ENCODE data around the gene HRH1. TPM values are rescaled to one million over a fixed set of nuclear protein-coding genes. Genes with fewer than 3 reads are reported as not detected.

Gene HRH1
- total and polyA plus RNA-seq, 8 donors, result 4.5 to 6.7 (median 5.0) TPM

DNA sequence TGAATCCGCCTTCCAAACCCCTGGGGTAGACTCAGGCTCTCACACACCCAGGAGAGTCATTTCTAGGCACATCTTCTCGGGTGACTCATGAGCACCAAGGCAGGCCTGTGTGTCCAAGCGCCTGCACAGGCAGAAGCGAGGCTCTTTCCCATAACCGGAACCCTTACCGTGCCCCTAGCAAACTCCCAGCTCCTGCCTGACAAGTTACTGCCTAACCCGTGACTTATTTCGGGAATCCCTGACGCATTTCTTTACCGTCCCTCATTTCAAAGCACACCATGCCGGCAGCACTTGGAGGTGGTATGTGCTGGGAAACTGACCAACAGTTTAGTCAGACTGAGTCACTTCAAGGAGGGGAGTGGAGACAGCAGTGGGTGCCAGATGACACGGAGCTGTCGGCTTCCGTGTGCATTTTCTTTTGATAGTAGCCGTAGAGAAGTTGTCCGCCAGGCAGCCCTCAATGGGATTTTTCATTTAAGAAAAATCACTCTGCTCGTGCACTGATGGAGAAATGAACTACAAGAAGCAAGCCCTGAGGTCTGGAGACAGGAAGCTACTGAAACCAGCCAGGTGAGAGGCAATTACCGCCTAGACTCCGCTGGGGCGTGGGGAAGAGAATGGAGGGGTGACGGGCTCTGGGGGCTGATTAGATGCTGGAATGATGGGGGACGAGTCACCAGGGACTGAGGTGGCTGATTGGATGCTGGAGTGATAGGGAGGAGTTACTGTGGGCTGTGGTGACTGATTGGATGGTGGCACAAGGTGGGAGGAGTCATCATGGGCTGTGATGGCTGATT is 17.3 kb upstream of the HRH1 start:
- intact Hi-C loops (cut with DNase I), result no loop called here
- H3K27ac ChIP-seq, result peak overlapping the region in 1 of 2 donors; percentile 27
- ATAC-seq (peak; percentile 59), DNase-seq (peak in 1 of 4 donors; percentile 58)
- no peak overlapping the region for H3K4me3 ChIP-seq
- H3K27me3 ChIP-seq, result no peaks in the 10 kb centered on the region
- no peaks in the 10 kb centered on the region for H3K9me3 ChIP-seq
- TF ChIP-seq, protein P1, sequence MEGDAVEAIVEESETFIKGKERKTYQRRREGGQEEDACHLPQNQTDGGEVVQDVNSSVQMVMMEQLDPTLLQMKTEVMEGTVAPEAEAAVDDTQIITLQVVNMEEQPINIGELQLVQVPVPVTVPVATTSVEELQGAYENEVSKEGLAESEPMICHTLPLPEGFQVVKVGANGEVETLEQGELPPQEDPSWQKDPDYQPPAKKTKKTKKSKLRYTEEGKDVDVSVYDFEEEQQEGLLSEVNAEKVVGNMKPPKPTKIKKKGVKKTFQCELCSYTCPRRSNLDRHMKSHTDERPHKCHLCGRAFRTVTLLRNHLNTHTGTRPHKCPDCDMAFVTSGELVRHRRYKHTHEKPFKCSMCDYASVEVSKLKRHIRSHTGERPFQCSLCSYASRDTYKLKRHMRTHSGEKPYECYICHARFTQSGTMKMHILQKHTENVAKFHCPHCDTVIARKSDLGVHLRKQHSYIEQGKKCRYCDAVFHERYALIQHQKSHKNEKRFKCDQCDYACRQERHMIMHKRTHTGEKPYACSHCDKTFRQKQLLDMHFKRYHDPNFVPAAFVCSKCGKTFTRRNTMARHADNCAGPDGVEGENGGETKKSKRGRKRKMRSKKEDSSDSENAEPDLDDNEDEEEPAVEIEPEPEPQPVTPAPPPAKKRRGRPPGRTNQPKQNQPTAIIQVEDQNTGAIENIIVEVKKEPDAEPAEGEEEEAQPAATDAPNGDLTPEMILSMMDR (IDR thresholded peaks at IDR 0.05), result no peak
- H3K36me3 ChIP-seq, result no peaks in the 10 kb centered on the region
- peaks cover 6 to 13% of the 10 kb centered on the region in 2 donors for H3K4me1 ChIP-seq

DNA sequence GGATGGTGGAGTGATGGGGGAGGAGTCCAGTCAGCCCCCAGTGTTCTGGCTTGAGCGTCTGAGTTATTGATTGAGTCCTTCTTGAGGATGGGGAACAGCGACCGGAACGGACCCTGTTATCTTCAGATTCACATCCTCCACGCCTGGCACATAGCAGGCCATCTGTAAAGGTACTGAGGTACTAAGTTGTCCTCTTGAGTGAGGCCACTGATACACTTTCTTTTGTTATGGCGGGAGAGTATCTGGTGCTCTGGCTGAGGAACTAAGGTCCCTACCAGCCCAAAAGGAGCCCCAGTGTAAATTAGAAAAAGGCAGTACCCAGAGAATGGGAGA is 16.7 kb upstream of the HRH1 start:
- no peaks in the 10 kb centered on the region for H3K27me3 ChIP-seq
- DNase-seq (no peak), ATAC-seq (no peak)
- no peak overlapping the region for H3K27ac ChIP-seq
- peaks cover 6 to 13% of the 10 kb centered on the region in 2 donors for H3K4me1 ChIP-seq
- H3K36me3 ChIP-seq, result no peaks in the 10 kb centered on the region
- TF ChIP-seq, protein P1 (IDR thresholded peaks at IDR 0.05), result no peak
- intact Hi-C loops (cut with DNase I), result no loop called here
- no peaks in the 10 kb centered on the region for H3K9me3 ChIP-seq
- H3K4me3 ChIP-seq, result no peak overlapping the region

DNA sequence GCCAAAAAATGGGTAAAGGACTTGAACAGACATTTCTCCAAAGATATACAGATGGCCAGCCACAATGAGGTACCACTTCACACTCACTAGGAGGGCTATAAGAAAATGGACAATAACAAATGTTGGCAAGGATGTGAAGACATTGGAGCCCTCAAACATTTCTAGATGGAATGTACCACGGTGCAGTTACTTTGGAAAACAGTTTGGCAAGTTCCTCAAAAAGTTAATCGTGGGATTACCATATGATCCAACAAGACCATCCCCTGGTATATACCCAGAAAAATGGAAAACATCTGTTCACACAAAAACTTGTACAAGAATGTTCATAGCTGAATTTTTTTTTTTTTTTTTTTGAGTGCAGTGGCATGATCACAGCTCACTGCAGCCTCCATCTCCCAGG is 15.9 kb upstream of the HRH1 start:
- peaks cover 6 to 13% of the 10 kb centered on the region in 2 donors for H3K4me1 ChIP-seq
- no peaks in the 10 kb centered on the region for H3K36me3 ChIP-seq
- no peak overlapping the region for H3K4me3 ChIP-seq
- no peaks in the 10 kb centered on the region for H3K27me3 ChIP-seq
- ATAC-seq (no peak), DNase-seq (no peak)
- TF ChIP-seq, protein P1 (IDR thresholded peaks at IDR 0.05), result no peak
- no peaks in the 10 kb centered on the region for H3K9me3 ChIP-seq
- no peak overlapping the region for H3K27ac ChIP-seq
- intact Hi-C loops (cut with DNase I), result no loop called here

DNA sequence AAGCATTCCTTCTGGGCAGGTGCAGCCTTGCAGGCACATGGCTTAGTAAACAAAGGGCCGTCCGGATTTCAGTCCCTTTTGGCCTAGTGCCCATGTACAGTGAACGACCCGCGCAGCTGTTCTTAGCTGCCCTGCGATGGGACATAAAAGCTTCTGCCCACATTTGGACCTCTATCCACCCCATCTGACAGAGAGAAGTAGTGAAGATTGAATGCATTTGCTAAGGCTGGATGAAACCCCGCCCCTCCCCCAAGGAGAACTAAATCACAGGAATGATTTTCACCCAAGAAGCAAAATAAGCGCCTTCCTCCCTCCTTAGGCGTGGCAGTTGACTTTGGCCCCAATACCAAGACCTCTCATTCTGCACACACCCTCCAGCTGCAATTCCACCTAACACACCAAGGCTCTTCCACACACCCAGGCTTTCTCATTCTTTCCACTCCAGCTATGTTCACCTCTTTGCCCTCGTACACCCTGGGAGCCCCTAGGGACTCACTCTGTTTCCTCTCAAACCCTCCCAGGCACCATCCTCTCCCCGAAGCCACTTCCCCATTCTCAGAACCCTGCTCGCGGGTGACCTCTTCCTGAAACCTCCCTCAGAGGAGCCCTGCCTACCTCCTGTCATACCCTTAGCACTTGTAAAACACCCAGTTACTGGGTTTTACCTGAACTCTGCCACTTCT is 14.1 kb upstream of the HRH1 start:
- Histone ChIP-seq H3K36me3 (no peaks in the 10 kb centered on the region), H3K27ac (peak overlapping the region; percentile 6 to 33), H3K4me1 (peaks cover 6 to 13% of the 10 kb centered on the region in 2 donors), H3K9me3 (no peaks in the 10 kb centered on the region), H3K27me3 (no peaks in the 10 kb centered on the region), H3K4me3 (no peak overlapping the region)
- ATAC-seq (peak; percentile 70), DNase-seq (peak in 2 of 4 donors; percentile 74 to 77)
- TF ChIP-seq, protein P1 (IDR thresholded peaks at IDR 0.05), result no peak
- intact Hi-C loops (cut with DNase I), result no loop called here

DNA sequence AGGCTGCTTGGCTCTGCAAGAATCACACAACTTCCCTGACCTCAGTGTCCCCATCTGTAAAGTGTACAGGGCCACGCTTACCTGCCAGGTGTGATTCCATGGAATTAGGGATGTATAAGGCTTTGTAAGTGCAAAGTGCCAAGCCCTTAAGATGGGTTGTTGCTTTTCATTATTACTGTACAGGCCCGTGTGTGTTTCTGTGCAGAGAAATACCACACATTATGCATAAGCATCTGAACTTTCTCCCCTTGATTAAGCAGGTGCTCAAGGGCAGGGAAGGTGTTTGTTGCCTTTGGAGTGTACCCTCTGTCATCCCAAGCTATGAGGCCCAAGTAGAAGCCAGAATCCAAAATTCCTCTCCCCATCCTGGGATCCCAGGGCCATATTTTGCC is 13.6 kb upstream of the HRH1 start:
- no peak for ATAC-seq
- Histone ChIP-seq H3K9me3 (no peaks in the 10 kb centered on the region), H3K4me3 (no peak overlapping the region), H3K36me3 (no peaks in the 10 kb centered on the region), H3K27me3 (no peaks in the 10 kb centered on the region), H3K27ac (peak overlapping the region in 1 of 2 donors; percentile 6), H3K4me1 (peaks cover 6 to 13% of the 10 kb centered on the region in 2 donors)
- DNase-seq, result no peak
- TF ChIP-seq, protein P1 (IDR thresholded peaks at IDR 0.05), result no peak
- intact Hi-C loops (cut with DNase I), result no loop called here
